Ecto neural progenitor cell (in vitro differentiated cells): Measurements from ENCODE around the gene BLACAT1.
"Not testable (repeated sequence)": the region's sequence is repeated elsewhere in the genome, so short reads cannot be mapped to it uniquely, and the experiment has no call there.

Experiments
- DNase-seq: peaks from one replicate; pipeline ENCODE4 v3.0.0-alpha.2; 2018; ENCODE audit warnings: low spot score

Gene BLACAT1

DNA sequence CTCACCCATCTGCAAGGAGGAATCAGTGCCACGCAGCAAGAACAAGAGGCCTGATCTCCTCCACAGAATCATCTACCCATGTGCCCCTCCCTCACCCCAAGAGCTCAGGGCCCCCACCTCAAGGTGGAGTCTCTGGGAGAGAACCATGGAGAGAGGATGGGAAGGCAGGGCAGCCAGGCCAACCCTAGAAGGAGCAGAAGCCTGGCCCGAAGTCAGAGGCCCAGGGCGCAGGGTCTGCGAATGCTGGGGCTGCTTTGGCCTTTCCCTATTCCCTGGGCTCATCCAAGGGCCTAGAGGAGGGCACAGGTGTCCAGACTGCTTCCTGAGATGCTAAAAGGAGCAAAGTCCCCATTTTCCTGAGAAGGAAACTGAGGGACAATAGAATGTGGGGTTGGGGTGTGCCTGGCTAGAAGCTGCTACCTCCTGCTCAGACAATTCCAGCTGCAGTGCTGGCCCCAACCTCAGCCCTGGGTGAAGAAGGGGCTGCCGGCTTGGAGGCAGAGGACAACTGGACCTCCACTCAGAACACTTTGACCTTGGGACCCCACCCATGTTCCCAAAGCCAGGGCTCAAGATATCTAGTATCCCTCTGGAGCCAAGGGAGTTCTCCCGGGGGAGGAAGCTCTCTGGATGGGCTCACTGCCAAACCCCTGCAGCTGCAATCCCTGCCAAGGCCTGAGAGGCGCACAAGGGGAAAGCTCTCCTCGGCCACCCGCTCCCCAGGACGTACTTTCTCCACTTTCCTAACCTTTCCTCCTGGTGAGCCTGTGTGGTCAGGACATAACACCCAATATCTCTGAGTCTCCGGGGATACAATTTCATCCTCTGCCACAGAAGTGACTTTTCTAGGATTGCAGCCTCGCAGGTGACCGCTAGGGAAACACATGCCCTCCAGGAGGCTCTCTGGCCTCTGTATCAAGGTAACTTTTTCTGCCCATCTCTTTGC is 17.4 kb downstream of the BLACAT1 start:
- peak; percentile 54 for DNase-seq

DNA sequence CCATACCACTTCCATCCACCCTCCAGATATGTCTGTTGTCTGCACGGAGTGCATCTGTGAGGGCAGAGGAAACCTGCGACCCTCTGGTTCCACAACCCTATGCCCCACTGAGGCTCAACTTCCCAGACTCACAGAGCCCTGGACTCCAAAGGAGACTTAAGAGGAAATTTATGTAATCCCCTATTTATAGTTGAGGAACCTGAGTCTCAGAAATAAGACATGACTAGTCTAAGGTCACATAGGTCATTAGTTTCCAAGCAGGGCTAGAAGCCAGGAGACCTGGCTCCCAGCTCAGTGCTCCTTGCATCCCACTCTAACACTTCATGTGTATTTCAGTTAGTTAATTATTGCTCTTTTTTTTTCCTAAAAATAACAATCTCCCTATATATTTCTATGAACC is 18.3 kb downstream of the BLACAT1 start:
- DNase-seq: no peak

DNA sequence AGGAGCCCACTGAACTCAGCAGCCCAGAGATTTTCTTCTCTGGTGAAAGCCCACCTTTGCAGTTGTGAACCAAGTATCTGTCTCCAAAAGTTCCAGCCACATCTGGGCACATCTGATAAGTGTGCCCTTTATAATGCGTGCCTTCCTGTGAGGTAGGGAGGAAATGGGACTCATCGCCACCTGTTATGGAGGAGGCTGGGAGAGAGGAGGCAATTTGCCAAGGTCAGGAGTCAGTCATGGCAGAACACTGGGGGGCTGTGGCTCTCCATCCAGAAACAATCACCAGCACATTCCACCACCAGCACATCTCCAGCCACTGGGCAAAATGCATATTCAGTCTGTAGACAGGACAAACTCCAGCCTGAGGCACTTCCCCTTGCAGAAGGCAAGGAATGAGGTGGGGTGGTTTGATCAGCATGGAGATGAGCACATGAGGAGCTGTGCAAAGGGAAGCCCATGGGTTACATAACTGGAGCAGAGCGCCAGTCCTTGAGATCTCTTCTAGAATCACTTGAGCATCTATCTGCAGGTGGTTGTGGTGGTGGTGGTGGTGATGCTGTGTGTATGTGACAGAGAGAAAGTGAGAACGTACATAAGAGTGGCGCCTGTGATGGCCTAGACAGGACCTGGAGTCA is 19.0 kb downstream of the BLACAT1 start:
- no peak for DNase-seq

- peak; percentile 49 for DNase-seq
These were observed 20.0 kb downstream of the BLACAT1 start for GRCh38 chr1:205435578-205436573.

GRCh38 chr1:205434738-205435137 is 21.1 kb downstream of the BLACAT1 start:
- no peak for DNase-seq

- not testable (repeated sequence) for DNase-seq
These were observed 23.2 kb downstream of the BLACAT1 start for GRCh38 chr1:205432692-205433091.

DNA sequence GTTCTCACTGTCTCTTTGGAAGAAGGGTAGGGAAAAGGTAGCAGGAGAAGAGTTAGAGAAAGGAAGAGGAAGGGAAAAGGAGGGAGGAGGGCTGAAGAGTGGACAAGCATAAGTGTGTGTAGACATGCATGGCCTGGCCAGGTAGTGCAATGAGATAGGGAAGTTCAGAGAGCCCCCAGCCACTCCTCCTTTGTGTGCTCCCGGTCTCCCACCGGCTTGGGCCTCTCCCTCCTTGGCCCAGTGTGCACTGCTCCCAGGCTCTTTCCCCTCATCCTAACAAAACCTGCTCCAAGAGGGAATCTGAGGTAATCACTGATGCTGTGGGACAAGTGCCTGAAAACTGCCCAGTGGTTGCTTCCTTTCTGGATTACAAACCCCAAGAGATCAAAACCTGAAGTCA is 23.7 kb downstream of the BLACAT1 start:
- no peak for DNase-seq

GRCh38 chr1:205430696-205431305 is 25.0 kb downstream of the BLACAT1 start:
- peak; percentile 83 for DNase-seq

DNA sequence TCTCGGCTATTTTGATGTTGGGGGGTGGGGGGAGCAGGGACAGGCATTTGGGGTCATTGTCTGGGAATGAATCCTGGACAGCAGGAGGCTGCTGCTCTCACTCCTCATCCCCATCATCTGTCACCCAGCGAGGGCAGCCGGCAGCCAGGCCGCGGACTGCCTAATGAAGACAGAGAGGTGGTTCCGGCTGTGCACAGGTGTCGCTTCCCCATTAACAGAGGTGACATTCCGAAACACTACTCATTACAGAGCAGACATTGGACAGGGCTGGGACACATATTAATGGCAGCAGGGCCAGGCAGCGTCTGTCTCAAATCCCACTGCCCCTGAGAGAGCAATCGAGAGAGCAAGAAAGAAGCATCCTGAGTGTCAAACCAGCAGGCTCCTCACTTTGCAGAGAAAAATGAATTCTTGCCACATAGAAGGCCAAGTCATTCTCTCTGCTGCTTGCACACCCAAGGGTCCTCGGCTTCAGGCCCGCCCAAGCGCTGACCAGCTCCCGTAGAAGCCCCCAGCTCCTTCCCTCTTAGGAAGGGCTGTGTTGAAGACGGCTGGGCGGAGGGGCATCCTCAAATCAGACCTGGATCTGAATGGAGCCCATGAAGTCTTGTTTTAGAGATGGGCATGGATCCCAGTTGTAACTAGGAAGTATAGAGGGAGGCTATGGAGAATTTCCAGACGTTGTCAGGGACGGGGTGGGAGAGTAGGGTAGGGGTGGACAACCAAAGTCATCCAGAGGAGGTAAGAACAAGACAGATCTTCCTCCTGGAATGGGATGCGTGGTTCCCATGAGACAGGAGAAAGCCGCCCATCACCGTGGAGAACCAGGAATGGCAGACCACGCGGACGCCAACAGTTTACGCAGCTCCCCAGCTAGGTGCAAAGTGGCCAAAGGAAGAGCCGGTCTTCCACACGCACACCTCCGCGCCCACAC is 25.8 kb downstream of the BLACAT1 start:
- DNase-seq: no peak

DNA sequence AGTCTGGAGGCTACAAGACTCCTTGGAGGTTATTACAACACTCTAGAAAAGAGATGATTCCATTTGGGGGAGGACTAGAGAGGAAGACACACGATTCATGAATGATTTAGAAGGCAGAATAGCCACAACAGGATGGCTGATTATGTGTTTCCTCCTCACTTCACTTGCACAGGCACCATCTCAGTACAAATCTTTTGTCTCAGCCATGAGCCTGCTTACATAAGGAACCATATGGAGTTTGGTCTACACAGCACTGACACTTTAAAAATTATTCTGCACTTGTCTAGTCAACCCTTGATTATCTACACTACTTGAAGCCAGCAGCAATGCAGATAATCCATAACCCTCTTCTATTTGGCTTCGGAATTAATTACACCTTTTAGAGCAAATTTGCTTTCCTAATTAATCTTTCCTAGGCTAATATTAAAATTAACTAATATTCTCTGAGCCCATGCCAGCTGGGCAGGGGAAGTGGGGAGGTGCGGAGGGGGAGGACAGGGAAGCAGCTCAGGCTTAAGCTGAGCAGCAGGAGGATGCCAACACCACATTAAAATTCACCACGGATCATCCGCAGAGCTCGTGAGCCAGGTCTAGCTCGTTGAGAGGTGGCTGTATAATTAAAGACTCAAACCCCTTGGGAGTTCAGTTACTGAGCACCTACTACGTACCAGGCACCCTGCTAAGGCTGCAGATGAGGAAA is 30.8 kb downstream of the BLACAT1 start:
- no peak for DNase-seq

DNA sequence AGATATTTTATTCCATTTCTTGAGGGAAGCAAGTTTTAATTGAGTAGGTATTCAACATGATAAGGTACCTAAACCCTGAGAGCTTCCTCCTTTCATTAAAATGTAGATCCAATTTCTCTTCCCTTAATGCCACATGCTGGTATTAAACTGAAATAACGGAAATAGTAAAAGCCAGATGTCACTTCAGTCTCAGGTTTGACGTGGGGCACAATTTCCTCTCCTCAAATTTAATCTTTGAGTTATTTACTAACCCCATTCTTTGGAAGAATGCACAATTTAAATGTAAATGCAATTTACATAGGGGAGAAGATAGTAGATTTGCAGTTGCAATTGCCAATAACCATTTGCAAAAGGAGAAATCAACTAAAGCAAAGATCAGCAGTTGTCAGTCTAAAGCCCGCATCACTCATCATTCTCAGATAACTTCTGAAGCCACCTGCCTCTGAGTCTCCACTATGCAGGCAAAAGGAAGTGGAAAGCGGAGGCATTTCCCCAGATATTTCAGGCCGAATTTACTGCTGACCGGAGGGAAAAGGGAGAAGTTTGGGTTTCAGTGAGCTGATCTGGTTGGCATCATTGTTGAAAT is 31.9 kb downstream of the BLACAT1 start:
- DNase-seq: no peak

- DNase-seq: no peak
These were observed 32.7 kb downstream of the BLACAT1 start for GRCh38 chr1:205422993-205423642.

GRCh38 chr1:205421798-205422197 is 34.0 kb downstream of the BLACAT1 start, which contains the start of gene LEMD1:
Gene LEMD1 (minus strand): TSS chr1:205422056. CDS start chr1:205420536, 1,520 bp downstream.
- no peak for DNase-seq

DNA sequence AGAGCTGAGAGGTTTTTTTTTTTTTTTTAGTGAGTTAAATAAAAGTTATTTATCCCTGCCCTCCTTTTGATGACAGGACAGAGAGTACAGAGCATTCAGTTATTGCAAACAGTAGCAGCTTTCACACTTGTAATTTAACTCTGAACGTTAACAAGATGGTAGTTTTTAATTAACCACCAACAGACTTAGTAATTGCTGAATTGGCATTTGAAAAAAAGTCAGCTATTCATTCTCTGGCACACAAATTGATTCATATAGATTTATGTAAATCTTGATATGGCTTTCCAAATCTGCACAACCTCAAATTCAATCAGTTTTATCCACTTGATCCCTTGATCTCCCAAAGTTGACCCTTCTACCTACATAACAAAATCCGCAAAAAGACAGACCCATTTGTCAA is 34.9 kb downstream of the BLACAT1 start:
- no peak for DNase-seq

- DNase-seq: no peak
These were observed 37.8 kb downstream of the BLACAT1 start for GRCh38 chr1:205417870-205418635.

- no peak for DNase-seq
These were observed 39.5 kb downstream of the BLACAT1 start for GRCh38 chr1:205416322-205416721.

DNA sequence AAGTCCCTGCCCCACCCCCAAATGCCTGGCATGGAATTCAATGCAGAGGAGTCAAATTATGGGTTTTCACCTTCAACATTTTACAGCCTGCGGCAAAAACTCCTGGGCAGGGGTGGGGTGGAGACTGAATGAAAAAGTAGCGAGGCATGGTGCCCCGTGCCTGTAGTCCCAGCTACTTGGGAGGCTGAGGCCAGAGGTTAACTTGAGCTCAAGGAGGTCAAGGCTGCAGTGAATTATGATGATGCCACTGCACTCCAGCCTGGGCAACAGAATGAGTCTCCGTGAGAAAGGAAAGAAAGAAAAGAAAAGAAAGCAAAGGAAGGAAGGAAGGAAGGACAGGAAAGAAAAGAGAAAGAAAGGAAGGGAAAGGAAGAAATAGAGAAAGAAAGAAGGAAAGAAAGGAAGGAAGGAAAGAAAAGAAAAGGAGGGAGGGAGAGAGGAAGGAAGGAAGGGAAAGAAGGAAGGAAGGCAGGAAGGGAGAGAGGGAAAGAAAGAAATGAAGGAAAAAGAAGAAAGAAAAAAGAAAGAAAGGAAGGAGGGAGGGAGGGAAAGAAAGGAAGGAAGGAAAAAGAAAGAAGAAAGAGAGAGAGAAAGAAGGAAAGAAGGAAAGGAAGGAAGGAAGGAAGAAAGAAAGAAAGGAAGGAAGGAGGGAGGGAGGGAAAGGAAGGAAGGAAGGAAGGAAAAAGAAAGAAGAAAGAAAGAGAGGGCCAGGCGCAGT is 45.1 kb downstream of the BLACAT1 start:
- DNase-seq: no peak
